ENCODE data around the gene ETNPPL.
"Not testable (repeated sequence)": the region's sequence is repeated elsewhere in the genome, so short reads cannot be mapped to it uniquely, and the experiment has no call there.

The ETNPPL gene

GRCh38 chr4:108754327-108754726, 8.5 kb downstream of the ETNPPL start:
- DNase-seq, result no peak

- DNase-seq, result no peak
Measured at GRCh38 chr4:108751321-108751720, 11.5 kb downstream of the ETNPPL start.

GRCh38 chr4:108749119-108749518, 13.7 kb downstream of the ETNPPL start:
- no peak for DNase-seq

- no peak for DNase-seq
Measured at GRCh38 chr4:108746511-108746910, 16.3 kb downstream of the ETNPPL start.

GRCh38 chr4:108744307-108744706, 18.5 kb downstream of the ETNPPL start:
- no peak for DNase-seq

GRCh38 chr4:108742451-108743420, 20.1 kb downstream of the ETNPPL start:
- no peak for DNase-seq

- no peak for DNase-seq
Measured at GRCh38 chr4:108738003-108738706, 24.7 kb downstream of the ETNPPL start.

- no peak for DNase-seq
Measured at GRCh38 chr4:108731006-108731405, 31.8 kb downstream of the ETNPPL start.

GRCh38 chr4:108730579-108730978, 32.3 kb downstream of the ETNPPL start:
- DNase-seq, result no peak

- no peak for DNase-seq
Measured at GRCh38 chr4:108729731-108730130, 33.1 kb downstream of the ETNPPL start.

GRCh38 chr4:108725457-108725856, 37.4 kb downstream of the ETNPPL start:
- DNase-seq, result no peak

GRCh38 chr4:108717386-108717785, 45.5 kb downstream of the ETNPPL start:
- no peak for DNase-seq

GRCh38 chr4:108716340-108716739, 46.5 kb downstream of the ETNPPL start:
- no peak for DNase-seq

GRCh38 chr4:108714880-108715279, 48.0 kb downstream of the ETNPPL start:
- no peak for DNase-seq

- not testable (repeated sequence) for DNase-seq
Measured at GRCh38 chr4:108710578-108710977, 52.3 kb downstream of the ETNPPL start.

GRCh38 chr4:108709722-108710121, 53.1 kb downstream of the ETNPPL start:
- DNase-seq, result no peak

- DNase-seq, result no peak
Measured at GRCh38 chr4:108709234-108709633, 53.6 kb downstream of the ETNPPL start.

GRCh38 chr4:108706289-108706688, 56.6 kb downstream of the ETNPPL start:
- no peak for DNase-seq

GRCh38 chr4:108703966-108704365, 58.9 kb downstream of the ETNPPL start:
- no peak for DNase-seq

GRCh38 chr4:108703370-108703769, 59.5 kb downstream of the ETNPPL start:
- DNase-seq, result no peak

GRCh38 chr4:108702960-108703359, 59.9 kb downstream of the ETNPPL start:
- no peak for DNase-seq

- no peak for DNase-seq
Measured at GRCh38 chr4:108700081-108700757, 62.6 kb downstream of the ETNPPL start.

GRCh38 chr4:108696160-108696559, 66.7 kb downstream of the ETNPPL start:
- DNase-seq, result no peak
